ENCODE results near the gene ANKRD45. TPM values are rescaled to one million over a fixed set of nuclear protein-coding genes. Genes with fewer than 3 reads are reported as not detected.

ANKRD45 gene
- total and polyA plus RNA-seq, 2 of the 13 experiments (the other 11 are each of a cell fraction or from before 2014, with no cell fraction given): not detected

DNA sequence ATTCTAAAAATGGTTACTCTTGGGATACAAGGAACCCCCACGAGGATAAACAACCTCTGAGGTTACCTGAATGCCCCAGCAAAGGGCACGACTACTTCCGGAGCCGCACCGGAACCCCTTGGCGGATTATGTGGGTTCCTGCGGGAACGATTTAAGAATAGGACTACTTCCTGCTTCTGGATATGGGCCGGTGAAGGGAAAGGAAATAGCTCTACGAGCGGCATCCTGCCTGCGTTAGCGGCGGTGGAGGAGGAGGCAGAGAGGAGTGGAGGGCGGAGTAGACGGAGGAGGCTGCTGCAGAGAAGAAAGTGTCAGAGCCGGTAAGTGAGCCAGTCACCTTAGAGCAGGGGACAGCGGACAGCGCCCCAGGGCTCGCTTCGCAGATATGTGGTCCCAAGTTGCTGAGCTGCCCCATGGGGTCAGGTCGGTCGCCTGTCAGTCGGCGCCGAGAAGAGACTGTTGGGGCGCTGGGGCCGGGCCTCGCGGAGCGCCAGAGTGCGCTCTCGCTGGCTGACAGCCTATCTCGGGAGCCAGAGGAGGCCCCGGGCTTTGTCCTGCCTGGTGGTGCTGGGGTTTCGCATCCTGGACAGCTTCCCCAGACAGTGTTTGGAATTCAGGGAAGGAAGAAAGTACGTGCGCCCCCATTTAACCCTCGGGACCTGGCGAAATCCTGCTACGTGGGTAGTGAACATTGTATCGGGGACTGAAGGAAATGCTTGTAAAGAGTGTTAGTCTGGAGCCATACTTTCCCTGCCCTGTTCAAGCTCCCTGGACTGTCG lies 45.3 kb upstream of the ANKRD45 start, which contains the start of gene KLHL20 (continued):
- peak; percentile 95 for TF ChIP-seq YEATS2 (CRISPR knock-in tag; IDR thresholded peaks at IDR 0.05; ENCODE audit: borderline replicate concordance)
- TF ChIP-seq ZBTB38 (CRISPR knock-in tag; IDR thresholded peaks at IDR 0.05): no peak
- no peak for TF ChIP-seq ZNF75D (CRISPR knock-in tag; IDR thresholded peaks at IDR 0.05; ENCODE audit: borderline replicate concordance)
- no peak for TF ChIP-seq ZKSCAN1 (IDR thresholded peaks at IDR 0.05; ENCODE audit: low read length)
- no peak for TF ChIP-seq MBNL3 (CRISPR knock-in tag; conservative IDR thresholded peaks at IDR 0.05)
- TF ChIP-seq, protein P1, sequence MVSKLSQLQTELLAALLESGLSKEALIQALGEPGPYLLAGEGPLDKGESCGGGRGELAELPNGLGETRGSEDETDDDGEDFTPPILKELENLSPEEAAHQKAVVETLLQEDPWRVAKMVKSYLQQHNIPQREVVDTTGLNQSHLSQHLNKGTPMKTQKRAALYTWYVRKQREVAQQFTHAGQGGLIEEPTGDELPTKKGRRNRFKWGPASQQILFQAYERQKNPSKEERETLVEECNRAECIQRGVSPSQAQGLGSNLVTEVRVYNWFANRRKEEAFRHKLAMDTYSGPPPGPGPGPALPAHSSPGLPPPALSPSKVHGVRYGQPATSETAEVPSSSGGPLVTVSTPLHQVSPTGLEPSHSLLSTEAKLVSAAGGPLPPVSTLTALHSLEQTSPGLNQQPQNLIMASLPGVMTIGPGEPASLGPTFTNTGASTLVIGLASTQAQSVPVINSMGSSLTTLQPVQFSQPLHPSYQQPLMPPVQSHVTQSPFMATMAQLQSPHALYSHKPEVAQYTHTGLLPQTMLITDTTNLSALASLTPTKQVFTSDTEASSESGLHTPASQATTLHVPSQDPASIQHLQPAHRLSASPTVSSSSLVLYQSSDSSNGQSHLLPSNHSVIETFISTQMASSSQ (IDR thresholded peaks at IDR 0.05; ENCODE audit: low read depth): no peak; the same call in 1 of the 2 replicates
- TF ChIP-seq, protein P1 (CRISPR knock-in tag; IDR thresholded peaks at IDR 0.05; ENCODE audit: borderline replicate concordance): peak; percentile 55; the same call in 1 of the 2 replicates
- TF ChIP-seq ZBTB1 (CRISPR knock-in tag; IDR thresholded peaks at IDR 0.05; ENCODE audit: borderline replicate concordance): no peak
- no peak; the same call in 1 of the 2 replicates for TF ChIP-seq ZHX1 (CRISPR knock-in tag; IDR thresholded peaks at IDR 0.05; ENCODE audit: low read depth)
- peak; percentile 24; the same call in 1 of the 2 replicates for TF ChIP-seq TFDP2 (CRISPR knock-in tag; IDR thresholded peaks at IDR 0.05)
- TF ChIP-seq NFIC (IDR thresholded peaks at IDR 0.05; ENCODE audit: low read length): peak; percentile 52
- TF ChIP-seq ZNF614 (CRISPR knock-in tag; IDR thresholded peaks at IDR 0.05; ENCODE audit: borderline replicate concordance): peak; percentile 85; the same call in 1 of the 2 replicates
- TF ChIP-seq ATF6 (CRISPR knock-in tag; conservative IDR thresholded peaks at IDR 0.05): no peak
- TF ChIP-seq ARNTL (CRISPR knock-in tag; IDR thresholded peaks at IDR 0.05): 0 out of 2 replicates have a peak, but pooled peaks have one; percentile 16
- no peak for TF ChIP-seq ZNF670 (CRISPR knock-in tag; IDR thresholded peaks at IDR 0.05; ENCODE audit: borderline replicate concordance)
- TF ChIP-seq HDAC1 (CRISPR knock-in tag; IDR thresholded peaks at IDR 0.05): peak; percentile 85
- TF ChIP-seq ZNF773 (CRISPR knock-in tag; IDR thresholded peaks at IDR 0.05; ENCODE audit: borderline replicate concordance): no peak
- TF ChIP-seq PAF1 (CRISPR knock-in tag; IDR thresholded peaks at IDR 0.05): no peak
- TF ChIP-seq POGZ (CRISPR knock-in tag; IDR thresholded peaks at IDR 0.05): peak; percentile 98
- TF ChIP-seq ZNF235 (CRISPR knock-in tag; IDR thresholded peaks at IDR 0.05; ENCODE audit: borderline replicate concordance): no peak
